GM12878 (cell line): Measurements from ENCODE around the gene LTV1. TPM values are rescaled to one million over a fixed set of nuclear protein-coding genes. Genes with fewer than 3 reads are reported as not detected.
"Not testable (repeated sequence)": the region's sequence is repeated elsewhere in the genome, so short reads cannot be mapped to it uniquely, and the experiment has no call there.

Source experiments
- ATAC-seq: fragments of 200-7000 bp; cut with Tn5 transposase; 3 replicates; pipeline ENCODE4 v1.9.1; 2020; ENCODE audit warnings: mild to moderate bottlenecking, moderate library complexity
- BruUV-seq: library from RNA; stranded (reverse); fragments of 400-500 nt; replicated peaks from 2 replicates; lab custom pipeline; 2021; lab: Mats Ljungman, UMichigan
- CTCF ChIA-PET: fragments of 300-600 bp; sonication (Branson Sonifier 250); formaldehyde crosslinking; extraction: SDS; loops from one replicate; lab custom pipeline; 2021; ENCODE audit warnings: inconsistent platforms; lab: Yijun Ruan, JAX
- POLR2A ChIA-PET: fragments of 350-600 bp; formaldehyde crosslinking; extraction: SDS; loops from one replicate; lab custom pipeline; 2021; ENCODE audit warnings: inconsistent platforms; lab: Charles Lee
- RAD21 ChIA-PET: fragments of 300-600 bp; sonication (Branson Sonifier 250); formaldehyde crosslinking; loops from one replicate; lab custom pipeline; 2023; ENCODE audit warnings: antibody characterized with exemption; ENCODE audit not compliant: unreplicated experiment; lab: Charles Lee
- SMC1A ChIA-PET: fragments of 300-600 bp; sonication (Branson Sonifier 250); formaldehyde crosslinking; loops from one replicate; lab custom pipeline; 2023; ENCODE audit not compliant: unreplicated experiment, uncharacterized antibody; lab: Charles Lee
- DNase-seq: peaks from one replicate; pipeline ENCODE4 v3.0.0-alpha.2; 2011; ENCODE audit warnings: low read depth, low spot score
- FAIRE-seq: peaks from 3 replicates; lab custom pipeline; 2011; peaks lifted over from hg19 to GRCh38; lab: Jason Lieb, UNC
- H2AFZ ChIP-seq: 2 replicates; pipeline ENCODE4 v1.6.0; 2011; ENCODE audit warnings: low read depth, low read length, control low read depth; ENCODE audit not compliant: control insufficient read depth
- H3K27ac ChIP-seq: 2 replicates; pipeline ENCODE4 v1.5.1; 2011; ENCODE audit warnings: control low read depth; ENCODE audit not compliant: control insufficient read depth, insufficient read depth
- H3K27me3 ChIP-seq, 2 experiments: replicated peaks in 1 of 2; 2 replicates each; pipeline versions ENCODE4 v1.6.0 to v1.6.1; 2011; ENCODE audit warnings: low read length in 1 of 2; ENCODE audit not compliant: control insufficient read depth in 2 of 2, insufficient read depth in 2 of 2
- H3K36me3 ChIP-seq, 2 experiments: 2 replicates each; pipeline ENCODE4 v1.5.1; 2011; ENCODE audit warnings: low read length in 1 of 2; ENCODE audit not compliant: control insufficient read depth in 2 of 2, insufficient read depth in 2 of 2
- H3K4me1 ChIP-seq: 2 replicates; pipeline ENCODE4 v1.6.1; 2011; ENCODE audit warnings: mild to moderate bottlenecking, low read length, moderate library complexity, mixed read lengths; ENCODE audit not compliant: control insufficient read depth, insufficient read depth
- H3K4me2 ChIP-seq: 2 replicates; pipeline ENCODE4 v1.6.0; 2011; ENCODE audit warnings: control low read depth; ENCODE audit not compliant: control insufficient read depth, insufficient read depth
- H3K4me3 ChIP-seq: fragments of 200-600 bp; sonication (generic); 2 replicates; pipeline ENCODE4 v1.5.1; 2016
- H3K79me2 ChIP-seq: 2 replicates; pipeline ENCODE4 v1.6.0; 2011; ENCODE audit warnings: low read length; ENCODE audit not compliant: control insufficient read depth, insufficient read depth
- H3K9ac ChIP-seq: 2 replicates; pipeline ENCODE4 v1.8.0; 2011; ENCODE audit warnings: low read length, control low read depth, mixed read lengths; ENCODE audit not compliant: control insufficient read depth, insufficient read depth
- H3K9me3 ChIP-seq: replicated peaks from 3 replicates; pipeline ENCODE4 v1.5.1; 2011; ENCODE audit warnings: mild to moderate bottlenecking, low read length; ENCODE audit not compliant: control insufficient read depth, insufficient read depth
- H4K20me1 ChIP-seq: 2 replicates; pipeline ENCODE4 v1.6.0; 2011; ENCODE audit not compliant: control insufficient read depth, insufficient read depth
- ASH2L ChIP-seq: fragments of 300-600, 200-600 bp; sonication (generic); IDR thresholded peaks from 2 replicates; pipeline ENCODE4 v1.6.1; 2017; ENCODE audit warnings: low read depth, mild to moderate bottlenecking, borderline replicate concordance
- EZH2 ChIP-seq: IDR thresholded peaks from 2 replicates; pipeline ENCODE4 v1.6.1; 2012; ENCODE audit warnings: low read depth, mild to moderate bottlenecking, control low read depth, inconsistent platforms, low read length, borderline replicate concordance; ENCODE audit not compliant: control insufficient read depth
- HCFC1 ChIP-seq: fragments of 150-350 bp; IDR thresholded peaks from 2 replicates; pipeline ENCODE4 v1.6.1; 2014; ENCODE audit warnings: low read length
- KDM1A ChIP-seq: fragments of 200-600 bp; sonication (generic); IDR thresholded peaks from 2 replicates; pipeline ENCODE4 v1.6.1; 2016; ENCODE audit warnings: borderline replicate concordance
- MTA2 ChIP-seq: fragments of 450-650 bp; IDR thresholded peaks from 2 replicates; pipeline ENCODE4 v1.6.1; 2016; ENCODE audit warnings: low read depth, mild to moderate bottlenecking, moderate library complexity
- MYB ChIP-seq: fragments of 150-350 bp; IDR thresholded peaks from 2 replicates; pipeline ENCODE4 v1.6.1; 2014; ENCODE audit warnings: mild to moderate bottlenecking, low read depth, low read length, borderline replicate concordance
- NFYA ChIP-seq: IDR thresholded peaks from 2 replicates; pipeline ENCODE4 v1.6.1; 2011; ENCODE audit warnings: low read depth, mild to moderate bottlenecking, low read length, improper control_type of control experiment, borderline replicate concordance
- PAX5 ChIP-seq: IDR thresholded peaks from 2 replicates; pipeline ENCODE4 v1.6.1; 2011; ENCODE audit warnings: low read depth, low read length, borderline replicate concordance
- PAX8 ChIP-seq: fragments of 450-650 bp; IDR thresholded peaks from 2 replicates; pipeline ENCODE4 v1.6.1; 2017; ENCODE audit warnings: mild to moderate bottlenecking, moderate library complexity
- YBX1 ChIP-seq: fragments of 450-650 bp; IDR thresholded peaks from 2 replicates; pipeline ENCODE4 v1.6.1; 2016; ENCODE audit warnings: antibody characterized with exemption
- ZNF622 ChIP-seq: fragments of 450-650 bp; IDR thresholded peaks from 2 replicates; pipeline ENCODE4 v1.6.1; 2017; ENCODE audit warnings: mild to moderate bottlenecking, inconsistent platforms
- whole genome bisulfite sequencing: methylation state at CpG from one replicate; pipeline ENCODE4 v1.1.6; 2016; ENCODE audit warnings: low lambda C conversion rate; ENCODE audit not compliant: insufficient replicate concordance, insufficient coverage; ENCODE audit errors: missing lambda C conversion rate; 5-methylcytosine and 5-hydroxymethylcytosine counted together
- in situ Hi-C: fragments of 300-500 bp; cut with MboI; formaldehyde crosslinking; loops from 9 replicates; pipeline ENCODE4 v1.14.3; 2018; ENCODE audit warnings: mixed read lengths
- intact Hi-C: fragments of 100-400 bp; cut with micrococcal nuclease; formaldehyde crosslinking; loops from one replicate; pipeline ENCODE4 v1.14.2; 2022; ENCODE audit not compliant: unreplicated experiment
- polyA plus RNA-seq, 11 experiments: library from polyadenylated mRNA; depleted of rRNA in 4 of 11; unstranded in 6 of 11; stranded (reverse) in 5 of 11; fragments of >200 nt; fragmentation: Nextera tagmentation in 4 of 11; fragmentation: Illumina TruSeq in 1 of 11; extraction: Ambion mirVana in 4 of 11; extraction: Trizol in 1 of 11; gene quantifications; 1 replicate in 1 of 11; 2 replicates in 10 of 11; pipeline versions ENCODE4 v1.2.1 to v1.2.3, GENCODE V29; 2011 to 2016; ENCODE audit warnings: inconsistent platforms in 2 of 11, missing spikeins in 2 of 11, low read depth in 1 of 11
- total RNA-seq, 4 experiments: library from RNA; depleted of rRNA in 3 of 4; stranded (reverse); fragments of >200 nt in 3 of 4; fragmentation: Illumina TruSeq in 1 of 4; extraction: Trizol in 1 of 4; gene quantifications; 2 replicates each; pipeline versions ENCODE4 v1.2.1 to v1.2.3, GENCODE V29; 2013 to 2021
- TF ChIP-seq, protein P1 (sequence below): IDR thresholded peaks from 2 replicates; pipeline ENCODE4 v1.6.1; 2011; ENCODE audit warnings: low read depth, low read length, improper control_type of control experiment, borderline replicate concordance
- TF ChIP-seq, protein P2 (sequence below): fragments of 450-650 bp; IDR thresholded peaks from 2 replicates; pipeline ENCODE4 v1.6.1; 2017; ENCODE audit warnings: mild to moderate bottlenecking, low read depth, inconsistent platforms; ENCODE audit not compliant: poor library complexity, severe bottlenecking

LTV1 gene
- total and polyA plus RNA-seq, 10 of the 15 experiments (the other 5 are each of a cell fraction or from before 2014, with no cell fraction given) = 22.3 to 66.4 (median 52.0) TPM

DNA sequence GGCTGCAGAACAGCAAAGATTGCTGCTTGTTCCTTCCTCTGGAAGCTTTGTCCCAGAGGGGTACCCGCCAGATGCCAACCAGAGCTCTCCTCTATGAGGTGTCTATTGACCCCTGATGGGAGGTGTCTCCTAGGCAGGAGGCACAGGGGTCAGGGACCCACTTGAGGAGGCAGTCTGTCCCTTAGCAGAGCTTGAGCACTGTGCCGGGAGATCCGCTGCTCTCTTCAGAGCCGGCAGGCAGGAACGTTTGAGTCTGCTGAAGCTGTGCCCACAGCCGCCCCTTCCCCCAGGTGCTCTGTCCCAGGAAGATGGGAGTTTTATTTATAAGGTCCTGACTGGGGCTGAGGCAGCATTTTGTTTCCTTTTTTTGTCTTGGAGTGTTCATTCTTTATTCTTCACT is 13.6 kb downstream of the LTV1 start:
- DNase-seq, H3K27ac ChIP-seq, H2AFZ ChIP-seq, H3K4me2 ChIP-seq, BruUV-seq, SMC1A ChIA-PET, H3K9me3 ChIP-seq, H4K20me1 ChIP-seq, POLR2A ChIA-PET, H3K79me2 ChIP-seq, RAD21 ChIA-PET, ATAC-seq, H3K4me1 ChIP-seq, H3K4me3 ChIP-seq, H3K9ac ChIP-seq, FAIRE-seq, H3K27me3 ChIP-seq, CTCF ChIA-PET, in situ Hi-C loops, intact Hi-C loops: not testable (repeated sequence)
- H3K36me3 ChIP-seq = peaks cover 12 to 23% of the 10 kb centered on the region in 2 experiments
- 92% methylated on average over 6 of the region's 6 CpGs for WGBS

DNA sequence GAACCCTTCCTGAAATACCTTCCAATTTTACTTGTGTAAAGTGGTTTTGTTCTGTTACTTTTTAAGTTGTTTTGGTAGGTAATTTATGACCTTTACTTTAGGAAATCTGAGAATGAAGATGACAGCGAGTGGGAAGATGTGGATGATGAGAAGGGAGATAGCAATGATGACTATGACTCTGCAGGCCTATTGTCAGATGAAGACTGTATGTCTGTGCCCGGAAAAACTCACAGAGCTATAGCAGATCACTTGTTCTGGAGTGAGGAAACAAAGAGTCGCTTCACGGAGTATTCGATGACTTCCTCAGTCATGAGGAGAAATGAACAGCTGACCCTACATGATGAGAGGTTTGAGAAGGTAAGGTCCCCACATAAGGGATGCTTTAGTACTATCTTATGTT is 14.5 kb downstream of the LTV1 start:
- H2AFZ ChIP-seq = no peak overlapping the region
- no peaks in the 10 kb centered on the region for H3K4me1 ChIP-seq
- no TSS peak for BruUV-seq
- SMC1A ChIA-PET = interaction anchor here (1.2 kb wide), 1 partner anchor 9 kb away, joined by 3 read pairs; no protein-coding TSS in a partner anchor
- WGBS = 96% methylated on average over 5 of the region's 5 CpGs
- peaks cover 1% of the 10 kb centered on the region; the same call in 1 of the 2 replicates for H3K79me2 ChIP-seq
- ATAC-seq (no peak), FAIRE-seq (no peak), DNase-seq (no peak)
- POLR2A ChIA-PET = interaction anchor here (0.9 to 1.4 kb wide), 2 partner anchors 12 to 14 kb away, joined by 3 read pairs; partner anchors contain the start of gene LTV1
- intact Hi-C loops = no loop called here
- H3K36me3 ChIP-seq = peaks cover 12 to 26% of the 10 kb centered on the region in 2 experiments
- in situ Hi-C loops = no loop called here
- H3K27me3 ChIP-seq = no peaks in the 10 kb centered on the region
- no peak overlapping the region for H3K9ac ChIP-seq
- CTCF ChIA-PET = no interaction called here
- H3K4me2 ChIP-seq = no peak overlapping the region
- H3K4me3 ChIP-seq = no peak overlapping the region
- H3K9me3 ChIP-seq = no peaks in the 10 kb centered on the region; the same call in 1 of the 3 replicates
- no peak overlapping the region for H3K27ac ChIP-seq
- RAD21 ChIA-PET = no interaction called here
- no peaks in the 10 kb centered on the region for H4K20me1 ChIP-seq
- TF ChIP-seq MYB = no peak
- no peak for TF ChIP-seq KDM1A
- no peak for TF ChIP-seq YBX1
- no peak for TF ChIP-seq PAX5
- TF ChIP-seq EZH2 = no peak
- no peak for TF ChIP-seq MTA2
- TF ChIP-seq, protein P1, sequence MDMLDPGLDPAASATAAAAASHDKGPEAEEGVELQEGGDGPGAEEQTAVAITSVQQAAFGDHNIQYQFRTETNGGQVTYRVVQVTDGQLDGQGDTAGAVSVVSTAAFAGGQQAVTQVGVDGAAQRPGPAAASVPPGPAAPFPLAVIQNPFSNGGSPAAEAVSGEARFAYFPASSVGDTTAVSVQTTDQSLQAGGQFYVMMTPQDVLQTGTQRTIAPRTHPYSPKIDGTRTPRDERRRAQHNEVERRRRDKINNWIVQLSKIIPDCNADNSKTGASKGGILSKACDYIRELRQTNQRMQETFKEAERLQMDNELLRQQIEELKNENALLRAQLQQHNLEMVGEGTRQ = no peak
- TF ChIP-seq, protein P2, sequence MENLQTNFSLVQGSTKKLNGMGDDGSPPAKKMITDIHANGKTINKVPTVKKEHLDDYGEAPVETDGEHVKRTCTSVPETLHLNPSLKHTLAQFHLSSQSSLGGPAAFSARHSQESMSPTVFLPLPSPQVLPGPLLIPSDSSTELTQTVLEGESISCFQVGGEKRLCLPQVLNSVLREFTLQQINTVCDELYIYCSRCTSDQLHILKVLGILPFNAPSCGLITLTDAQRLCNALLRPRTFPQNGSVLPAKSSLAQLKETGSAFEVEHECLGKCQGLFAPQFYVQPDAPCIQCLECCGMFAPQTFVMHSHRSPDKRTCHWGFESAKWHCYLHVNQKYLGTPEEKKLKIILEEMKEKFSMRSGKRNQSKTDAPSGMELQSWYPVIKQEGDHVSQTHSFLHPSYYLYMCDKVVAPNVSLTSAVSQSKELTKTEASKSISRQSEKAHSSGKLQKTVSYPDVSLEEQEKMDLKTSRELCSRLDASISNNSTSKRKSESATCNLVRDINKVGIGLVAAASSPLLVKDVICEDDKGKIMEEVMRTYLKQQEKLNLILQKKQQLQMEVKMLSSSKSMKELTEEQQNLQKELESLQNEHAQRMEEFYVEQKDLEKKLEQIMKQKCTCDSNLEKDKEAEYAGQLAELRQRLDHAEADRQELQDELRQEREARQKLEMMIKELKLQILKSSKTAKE = no peak
- no peak for TF ChIP-seq HCFC1
- no peak for TF ChIP-seq NFYA
- no peak for TF ChIP-seq ZNF622
- TF ChIP-seq ASH2L = no peak
- TF ChIP-seq PAX8 = no peak
